ENCODE measurements around the gene OASL. TPM values are rescaled to one million over a fixed set of nuclear protein-coding genes. Genes with fewer than 3 reads are reported as not detected.
"Not testable (repeated sequence)": the region's sequence is repeated elsewhere in the genome, so short reads cannot be mapped to it uniquely, and the experiment has no call there.

OASL gene
- 21.2 and 22.7 TPM in 2 replicates for total RNA-seq

- intact Hi-C loops (cut with micrococcal nuclease): loop anchor here (1.0 to 2.0 kb wide), 4 partner anchors 21 to 352 kb away; partner anchors contain the start of genes C12orf43 and MLEC
Measured at GRCh38 chr12:121038861-121039668, at the start of gene OASL. Gene OASL (minus strand): TSS chr12:121039246. CDS start chr12:121038971, 275 bp downstream.

GRCh38 chr12:121088195-121088585, 49.1 kb upstream of the OASL start:
- intact Hi-C loops (cut with micrococcal nuclease): no loop called here

- intact Hi-C loops (cut with micrococcal nuclease): no loop called here
Measured at GRCh38 chr12:121087467-121088194, 48.6 kb upstream of the OASL start.

DNA sequence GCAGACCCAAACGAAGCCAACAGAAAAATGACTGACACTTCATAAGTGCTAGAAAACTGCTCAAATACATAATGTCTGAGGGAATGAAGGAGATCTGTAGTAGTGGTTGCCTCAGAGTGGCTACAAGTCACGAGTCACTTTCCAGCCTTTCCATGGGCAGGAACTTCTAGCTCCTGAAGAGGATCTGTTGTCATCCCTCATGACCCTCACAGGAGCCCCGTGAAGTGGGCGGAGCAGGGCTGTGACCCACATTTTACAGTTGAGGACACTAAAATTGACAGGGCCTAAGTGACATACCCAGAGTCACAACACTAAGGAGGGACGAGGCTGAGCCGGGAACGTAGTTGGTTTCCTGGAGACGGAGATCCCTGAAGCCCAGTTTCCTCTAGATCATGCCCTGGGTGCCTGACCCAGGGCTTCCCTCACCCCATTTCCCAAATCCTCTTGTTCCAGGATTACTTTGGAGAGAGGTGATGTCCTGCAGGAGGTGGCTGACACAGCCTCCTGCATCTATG, 47.8 kb upstream of the OASL start:
- intact Hi-C loops (cut with micrococcal nuclease): no loop called here

- intact Hi-C loops (cut with micrococcal nuclease): no loop called here
Measured at GRCh38 chr12:121085506-121086353, 46.7 kb upstream of the OASL start.

GRCh38 chr12:121085069-121085468, 46.0 kb upstream of the OASL start:
- intact Hi-C loops (cut with micrococcal nuclease): no loop called here

- intact Hi-C loops (cut with micrococcal nuclease): no loop called here
Measured at GRCh38 chr12:121084229-121084628, 45.2 kb upstream of the OASL start.

- intact Hi-C loops (cut with micrococcal nuclease): no loop called here
Measured at GRCh38 chr12:121080909-121081308, 41.9 kb upstream of the OASL start.

DNA sequence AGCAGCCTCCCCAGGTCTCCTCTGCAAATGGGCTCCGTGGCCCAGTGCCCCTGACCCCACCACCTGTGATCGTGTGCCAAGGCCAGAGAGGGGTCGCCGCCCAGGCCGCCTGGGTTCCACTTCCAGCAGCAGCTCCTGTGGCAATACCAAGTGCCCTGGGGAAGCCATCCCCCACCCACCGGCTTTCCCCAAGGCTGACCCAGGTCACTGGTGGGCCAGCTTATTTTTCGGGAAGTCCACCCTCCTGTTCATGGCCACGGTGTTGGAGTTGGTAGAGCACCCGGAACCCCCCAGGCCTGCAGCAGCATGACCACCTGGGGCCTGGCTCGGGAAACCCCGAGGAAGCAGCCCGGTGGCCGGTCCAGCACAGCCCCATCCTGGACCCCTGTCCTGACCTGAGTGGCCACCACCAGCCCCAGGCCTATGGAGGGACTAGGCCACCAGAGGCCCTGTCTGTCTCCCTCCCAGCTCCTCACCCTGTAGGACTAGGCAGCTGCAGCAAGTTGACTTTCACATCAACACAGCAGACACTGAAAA, 40.8 kb upstream of the OASL start:
- intact Hi-C loops (cut with micrococcal nuclease): no loop called here

- intact Hi-C loops (cut with micrococcal nuclease): not testable (repeated sequence)
Measured at GRCh38 chr12:121077440-121077839, 38.4 kb upstream of the OASL start.

- intact Hi-C loops (cut with micrococcal nuclease): not testable (repeated sequence)
Measured at GRCh38 chr12:121075911-121076310, 36.9 kb upstream of the OASL start.

- intact Hi-C loops (cut with micrococcal nuclease): no loop called here
Measured at GRCh38 chr12:121072147-121072546, 33.1 kb upstream of the OASL start.

GRCh38 chr12:121069206-121069605, 30.2 kb upstream of the OASL start:
- intact Hi-C loops (cut with micrococcal nuclease): no loop called here

DNA sequence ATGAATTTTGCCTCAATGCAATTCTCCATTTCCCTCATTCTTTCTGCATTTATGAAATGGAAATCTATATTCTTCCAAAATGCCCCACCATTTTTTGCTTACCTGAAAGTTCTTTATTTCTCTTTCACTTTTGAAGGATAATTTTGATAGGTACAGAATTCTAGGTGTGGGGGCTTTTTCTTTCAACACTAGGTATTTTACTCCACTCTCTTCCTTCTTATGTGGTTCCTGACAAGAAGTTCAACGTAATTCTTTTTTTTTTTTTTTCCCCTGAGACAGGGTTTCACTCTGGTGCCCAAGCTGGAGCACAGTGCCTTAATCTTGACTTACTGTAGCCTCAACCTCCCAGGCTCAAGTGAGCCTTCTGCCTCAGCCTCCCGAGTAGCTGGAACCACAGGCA, 26.3 kb upstream of the OASL start:
- intact Hi-C loops (cut with micrococcal nuclease): no loop called here

DNA sequence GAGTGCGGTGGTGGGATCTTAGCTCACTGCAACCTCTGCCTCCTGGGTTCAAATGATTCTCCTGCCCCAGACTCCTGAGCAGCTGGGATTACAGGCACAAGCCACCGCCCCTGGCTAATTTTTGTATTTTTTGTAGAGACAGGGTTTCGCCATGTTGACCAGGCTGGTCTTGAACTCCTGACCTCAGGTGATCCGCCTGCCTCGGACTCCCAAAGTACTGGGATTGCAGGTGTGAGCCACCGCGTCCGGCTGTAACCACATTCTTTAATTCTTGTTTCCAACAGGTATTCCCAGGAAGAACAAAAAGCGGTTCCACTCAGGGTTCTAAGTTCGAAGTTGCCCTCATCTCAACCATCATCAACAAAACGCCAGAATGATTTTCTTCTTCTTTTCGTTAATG, 25.5 kb upstream of the OASL start:
- intact Hi-C loops (cut with micrococcal nuclease): not testable (repeated sequence)

GRCh38 chr12:121064116-121064515, 25.1 kb upstream of the OASL start:
- intact Hi-C loops (cut with micrococcal nuclease): no loop called here

GRCh38 chr12:121062391-121063045, 23.5 kb upstream of the OASL start:
- intact Hi-C loops (cut with micrococcal nuclease): no loop called here

DNA sequence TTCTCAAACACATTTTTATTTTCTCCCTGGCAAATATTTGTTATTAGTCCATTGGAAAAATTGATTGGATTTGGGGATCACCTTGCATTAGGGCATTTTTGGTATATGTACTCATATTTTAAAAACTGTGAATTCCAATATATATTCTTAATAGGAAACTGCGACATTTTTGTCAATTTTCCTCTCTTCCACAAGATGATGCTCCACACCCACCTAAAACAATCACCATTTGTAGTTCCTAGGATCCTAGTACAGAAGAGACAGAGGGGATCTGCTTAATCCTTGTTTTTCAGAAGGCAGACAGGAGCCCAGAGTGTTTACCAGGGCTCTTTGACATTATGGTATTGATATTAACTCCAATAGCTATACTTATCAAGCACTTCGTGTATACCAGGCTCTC, 22.8 kb upstream of the OASL start:
- intact Hi-C loops (cut with micrococcal nuclease): loop anchor here (2.0 kb wide), 1 partner anchor 163 kb away; no protein-coding TSS in a partner anchor

- intact Hi-C loops (cut with micrococcal nuclease): loop anchor here (1.0 to 2.0 kb wide), 15 partner anchors 21 to 479 kb away; partner anchors contain the start of genes C12orf43, CAMKK2, OASL and P2RX4
Measured at GRCh38 chr12:121060149-121061001, 21.3 kb upstream of the OASL start.
